K562 (cell line): ENCODE results near the gene NF1. TPM values are rescaled to one million over a fixed set of nuclear protein-coding genes. Genes with fewer than 3 reads are reported as not detected.
A peak's percentile ranks its signal among the peaks of the same experiment; 100 is the strongest.

ENCODE experiments used
- CBX1 ChIP-seq: sonication (generic); IDR thresholded peaks from 2 replicates; pipeline ENCODE4 v1.6.1; 2016; ENCODE audit warnings: antibody characterized with exemption, low read depth, mild to moderate bottlenecking
- CTCF ChIP-seq, 3 experiments: IDR thresholded peaks in 2 of 3; conservative IDR thresholded peaks in 1 of 3; 2 replicates each; pipeline ENCODE4 v1.5.1; 2011 to 2012; ENCODE audit warnings: low read length in 3 of 3, mild to moderate bottlenecking in 3 of 3, control low read depth in 2 of 3, improper control_type of control experiment in 1 of 3, inconsistent platforms in 1 of 3, low read depth in 1 of 3, mixed read lengths in 1 of 3, moderate library complexity in 1 of 3; ENCODE audit not compliant: insufficient read depth in 2 of 3
- JUN ChIP-seq, 2 experiments: sonication (generic) in 1 of 2; formaldehyde crosslinking in 1 of 2; IDR thresholded peaks; 2 replicates each; pipeline versions ENCODE4 v1.6.1 to v1.8.0; 2012 to 2022; ENCODE audit warnings: borderline replicate concordance in 2 of 2, mild to moderate bottlenecking in 2 of 2, improper control_type of control experiment in 1 of 2, low read depth in 1 of 2, low read length in 1 of 2, missing genetic modification reagents in 1 of 2
- NUFIP1 ChIP-seq: fragments of 450-650 bp; IDR thresholded peaks from 2 replicates; pipeline ENCODE4 v1.6.1; 2018; ENCODE audit not compliant: partially characterized antibody
- PRDM10 ChIP-seq: fragments of 450-650 bp; IDR thresholded peaks from 2 replicates; pipeline ENCODE4 v1.6.1; 2018; ENCODE audit not compliant: partially characterized antibody
- PTBP1 ChIP-seq: fragments of 200-400 bp; formaldehyde crosslinking; IDR thresholded peaks from 2 replicates; pipeline ENCODE4 v1.6.1; 2017; ENCODE audit warnings: low read depth, low read length
- PYGO2 ChIP-seq: fragments of 450-650 bp; IDR thresholded peaks from 2 replicates; pipeline ENCODE4 v1.6.1; 2016; ENCODE audit warnings: mild to moderate bottlenecking, missing genetic modification characterization, moderate library complexity, missing compliant biosample characterization
- SMAD4 ChIP-seq: fragments of 250-450 bp; sonication (Bioruptor Pico); conservative IDR thresholded peaks from 2 replicates; pipeline ENCODE4 v1.8.0; 2021; ENCODE audit warnings: inconsistent platforms, mild to moderate bottlenecking, moderate library complexity
- TAF1 ChIP-seq: IDR thresholded peaks from 2 replicates; pipeline ENCODE4 v1.6.1; 2011; ENCODE audit warnings: mild to moderate bottlenecking, low read length, moderate library complexity; ENCODE audit not compliant: insufficient read depth, control insufficient read depth, severe bottlenecking; ENCODE audit errors: extremely low read depth
- TRIM28 ChIP-seq: fragments of 450-650 bp; IDR thresholded peaks from 2 replicates; pipeline ENCODE4 v1.6.1; 2017
- ZNF3 ChIP-seq: fragments of 250-450 bp; sonication (Bioruptor Pico); IDR thresholded peaks from 2 replicates; pipeline ENCODE4 v1.5.0; 2021; ENCODE audit warnings: mild to moderate bottlenecking, moderate library complexity
- ZNF76 ChIP-seq: fragments of 250-450 bp; sonication (Bioruptor Pico); IDR thresholded peaks from 2 replicates; pipeline ENCODE4 v1.4.0; 2020; ENCODE audit warnings: mild to moderate bottlenecking, moderate library complexity, borderline replicate concordance
- ZSCAN29 ChIP-seq: fragments of 450-650 bp; IDR thresholded peaks from 2 replicates; pipeline ENCODE4 v1.6.1; 2017
- polyA plus RNA-seq, 8 experiments: library from polyadenylated mRNA; depleted of rRNA in 4 of 8; stranded (reverse) in 5 of 8; unstranded in 3 of 8; fragments of >200 nt; fragmentation: Nextera tagmentation in 2 of 8; fragmentation: Illumina TruSeq in 1 of 8; extraction: Ambion mirVana in 2 of 8; extraction: Trizol in 1 of 8; gene quantifications; 2 replicates each; pipeline versions ENCODE4 v1.2.1 to v1.2.3, GENCODE V29; 2011 to 2014; ENCODE audit warnings: inconsistent platforms in 1 of 8, missing spikeins in 1 of 8
- total RNA-seq, 7 experiments: library from RNA; depleted of rRNA in 6 of 7; stranded (reverse); fragments of >200 nt in 6 of 7; fragmentation: Illumina TruSeq in 2 of 7; extraction: Trizol in 2 of 7; gene quantifications; 2 replicates each; pipeline versions ENCODE4 v1.2.1 to v1.2.3, GENCODE V29; 2011 to 2021; ENCODE audit warnings: low replicate concordance in 1 of 7
- TF ChIP-seq, protein P1 (sequence below): fragments of 450-650 bp; IDR thresholded peaks from 2 replicates; pipeline ENCODE4 v1.6.1; 2017; ENCODE audit warnings: antibody characterized with exemption, mild to moderate bottlenecking
- TF ChIP-seq, protein P2 (sequence below): fragments of 450-650 bp; formaldehyde crosslinking; IDR thresholded peaks from 2 replicates; pipeline ENCODE4 v1.4.0; 2020; ENCODE audit warnings: mild to moderate bottlenecking

Gene NF1
- total and polyA plus RNA-seq, 9 of the 15 experiments (the other 6 are each of a cell fraction or from before 2014, with no cell fraction given) = 3.4 to 41.9 (median 24.3) TPM

DNA sequence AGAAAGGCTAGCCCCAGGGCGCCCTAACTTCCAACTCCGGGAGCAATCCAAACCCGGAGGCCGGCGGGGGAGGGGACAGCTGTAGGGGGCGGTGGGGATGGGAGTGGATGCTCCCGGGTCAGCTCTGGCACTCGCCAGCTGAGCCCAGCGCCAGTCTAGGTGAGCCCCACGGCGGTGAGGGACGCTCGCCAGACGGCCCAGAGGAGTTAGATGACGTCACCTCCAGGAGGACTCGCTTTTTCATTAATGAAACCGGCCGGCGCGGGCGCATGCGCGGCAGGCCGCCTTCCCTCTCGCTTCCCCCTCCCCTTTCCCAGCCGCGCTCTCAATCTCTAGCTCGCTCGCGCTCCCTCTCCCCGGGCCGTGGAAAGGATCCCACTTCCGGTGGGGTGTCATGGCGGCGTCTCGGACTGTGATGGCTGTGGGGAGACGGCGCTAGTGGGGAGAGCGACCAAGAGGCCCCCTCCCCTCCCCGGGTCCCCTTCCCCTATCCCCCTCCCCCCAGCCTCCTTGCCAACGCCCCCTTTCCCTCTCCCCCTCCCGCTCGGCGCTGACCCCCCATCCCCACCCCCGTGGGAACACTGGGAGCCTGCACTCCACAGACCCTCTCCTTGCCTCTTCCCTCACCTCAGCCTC lies at the start of gene NF1 (continued):
- TF ChIP-seq, protein P1, sequence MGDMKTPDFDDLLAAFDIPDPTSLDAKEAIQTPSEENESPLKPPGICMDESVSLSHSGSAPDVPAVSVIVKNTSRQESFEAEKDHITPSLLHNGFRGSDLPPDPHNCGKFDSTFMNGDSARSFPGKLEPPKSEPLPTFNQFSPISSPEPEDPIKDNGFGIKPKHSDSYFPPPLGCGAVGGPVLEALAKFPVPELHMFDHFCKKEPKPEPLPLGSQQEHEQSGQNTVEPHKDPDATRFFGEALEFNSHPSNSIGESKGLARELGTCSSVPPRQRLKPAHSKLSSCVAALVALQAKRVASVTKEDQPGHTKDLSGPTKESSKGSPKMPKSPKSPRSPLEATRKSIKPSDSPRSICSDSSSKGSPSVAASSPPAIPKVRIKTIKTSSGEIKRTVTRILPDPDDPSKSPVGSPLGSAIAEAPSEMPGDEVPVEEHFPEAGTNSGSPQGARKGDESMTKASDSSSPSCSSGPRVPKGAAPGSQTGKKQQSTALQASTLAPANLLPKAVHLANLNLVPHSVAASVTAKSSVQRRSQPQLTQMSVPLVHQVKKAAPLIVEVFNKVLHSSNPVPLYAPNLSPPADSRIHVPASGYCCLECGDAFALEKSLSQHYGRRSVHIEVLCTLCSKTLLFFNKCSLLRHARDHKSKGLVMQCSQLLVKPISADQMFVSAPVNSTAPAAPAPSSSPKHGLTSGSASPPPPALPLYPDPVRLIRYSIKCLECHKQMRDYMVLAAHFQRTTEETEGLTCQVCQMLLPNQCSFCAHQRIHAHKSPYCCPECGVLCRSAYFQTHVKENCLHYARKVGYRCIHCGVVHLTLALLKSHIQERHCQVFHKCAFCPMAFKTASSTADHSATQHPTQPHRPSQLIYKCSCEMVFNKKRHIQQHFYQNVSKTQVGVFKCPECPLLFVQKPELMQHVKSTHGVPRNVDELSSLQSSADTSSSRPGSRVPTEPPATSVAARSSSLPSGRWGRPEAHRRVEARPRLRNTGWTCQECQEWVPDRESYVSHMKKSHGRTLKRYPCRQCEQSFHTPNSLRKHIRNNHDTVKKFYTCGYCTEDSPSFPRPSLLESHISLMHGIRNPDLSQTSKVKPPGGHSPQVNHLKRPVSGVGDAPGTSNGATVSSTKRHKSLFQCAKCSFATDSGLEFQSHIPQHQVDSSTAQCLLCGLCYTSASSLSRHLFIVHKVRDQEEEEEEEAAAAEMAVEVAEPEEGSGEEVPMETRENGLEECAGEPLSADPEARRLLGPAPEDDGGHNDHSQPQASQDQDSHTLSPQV = no peak
- TF ChIP-seq ZSCAN29 (no peak), JUN (IDR thresholded peaks at IDR 0.05; ENCODE audit: borderline replicate concordance, low read depth, low read length) (peak; percentile 99), JUN (CRISPR knock-in tag; IDR thresholded peaks at IDR 0.05; ENCODE audit: borderline replicate concordance) (0 out of 2 replicates have a peak, but pooled peaks have one; percentile 57), CTCF (IDR thresholded peaks at IDR 0.05 in 2 of 3, conservative IDR thresholded peaks at IDR 0.05 in 1 of 3; ENCODE audit: insufficient read depth in 2 of 3, low read depth in 1 of 3, low read length in 3 of 3) (peak in 1 of 3 experiments; percentile 21; a peak in 1 of 6 replicates), PRDM10 (peak; percentile 98), SMAD4 (CRISPR knock-in tag) (no peak), ZNF3 (CRISPR knock-in tag) (no peak), CBX1 (no peak), ZNF76 (CRISPR knock-in tag) (peak; percentile 57; the same call in 1 of the 2 replicates), NUFIP1 (no peak), PYGO2 (tag) (no peak), TAF1 (peak; percentile 86), PTBP1 (no peak), TRIM28 (no peak)
- TF ChIP-seq, protein P2, sequence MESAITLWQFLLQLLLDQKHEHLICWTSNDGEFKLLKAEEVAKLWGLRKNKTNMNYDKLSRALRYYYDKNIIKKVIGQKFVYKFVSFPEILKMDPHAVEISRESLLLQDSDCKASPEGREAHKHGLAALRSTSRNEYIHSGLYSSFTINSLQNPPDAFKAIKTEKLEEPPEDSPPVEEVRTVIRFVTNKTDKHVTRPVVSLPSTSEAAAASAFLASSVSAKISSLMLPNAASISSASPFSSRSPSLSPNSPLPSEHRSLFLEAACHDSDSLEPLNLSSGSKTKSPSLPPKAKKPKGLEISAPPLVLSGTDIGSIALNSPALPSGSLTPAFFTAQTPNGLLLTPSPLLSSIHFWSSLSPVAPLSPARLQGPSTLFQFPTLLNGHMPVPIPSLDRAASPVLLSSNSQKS (CRISPR knock-in tag) = no peak
